GM23338 (cell line): ENCODE data around the gene MAST4.

Source experiments
- NANOG ChIP-seq: IDR thresholded peaks from 2 replicates; pipeline ENCODE4 v1.6.1; 2016; ENCODE audit warnings: antibody characterized with exemption, borderline replicate concordance
- POLR2AphosphoS5 ChIP-seq: IDR thresholded peaks from 2 replicates; pipeline ENCODE4 v1.6.1; 2016; ENCODE audit warnings: antibody characterized with exemption, low read depth
- TF ChIP-seq, protein P1 (sequence below), 2 experiments: fragments of 200-600 bp in 1 of 2; sonication (generic) in 1 of 2; conservative IDR thresholded peaks; 2 replicates each; pipeline versions ENCODE4 v1.5.1 to v1.6.1; 2016 to 2017; ENCODE audit warnings: antibody characterized with exemption in 2 of 2, low read depth in 2 of 2, mild to moderate bottlenecking in 2 of 2, moderate library complexity in 1 of 2

GRCh38 chr5:67214707-67215447, 618.7 kb downstream of the MAST4 start:
- TF ChIP-seq NANOG (no peak), POLR2AphosphoS5 (no peak)
- TF ChIP-seq, protein P1, sequence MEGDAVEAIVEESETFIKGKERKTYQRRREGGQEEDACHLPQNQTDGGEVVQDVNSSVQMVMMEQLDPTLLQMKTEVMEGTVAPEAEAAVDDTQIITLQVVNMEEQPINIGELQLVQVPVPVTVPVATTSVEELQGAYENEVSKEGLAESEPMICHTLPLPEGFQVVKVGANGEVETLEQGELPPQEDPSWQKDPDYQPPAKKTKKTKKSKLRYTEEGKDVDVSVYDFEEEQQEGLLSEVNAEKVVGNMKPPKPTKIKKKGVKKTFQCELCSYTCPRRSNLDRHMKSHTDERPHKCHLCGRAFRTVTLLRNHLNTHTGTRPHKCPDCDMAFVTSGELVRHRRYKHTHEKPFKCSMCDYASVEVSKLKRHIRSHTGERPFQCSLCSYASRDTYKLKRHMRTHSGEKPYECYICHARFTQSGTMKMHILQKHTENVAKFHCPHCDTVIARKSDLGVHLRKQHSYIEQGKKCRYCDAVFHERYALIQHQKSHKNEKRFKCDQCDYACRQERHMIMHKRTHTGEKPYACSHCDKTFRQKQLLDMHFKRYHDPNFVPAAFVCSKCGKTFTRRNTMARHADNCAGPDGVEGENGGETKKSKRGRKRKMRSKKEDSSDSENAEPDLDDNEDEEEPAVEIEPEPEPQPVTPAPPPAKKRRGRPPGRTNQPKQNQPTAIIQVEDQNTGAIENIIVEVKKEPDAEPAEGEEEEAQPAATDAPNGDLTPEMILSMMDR (conservative IDR thresholded peaks at IDR 0.05; ENCODE audit: low read depth in 2 of 2), result no peak
